Stimulated activated CD8-positive, alpha-beta memory T cell treated with anti-CD3 and anti-CD28 coated beads, Interleukin-12 subunit alpha, Interleukin-12 subunit beta, amount 100 ng/mL, for 24 hours (primary cell): ENCODE data around the gene CTAG1B.
"Not testable (repeated sequence)": the region's sequence is repeated elsewhere in the genome, so short reads cannot be mapped to it uniquely, and the experiment has no call there.

Source experiments
- DNase-seq: peaks from one replicate; pipeline ENCODE4 v3.0.0-alpha.2; 2020; ENCODE audit errors: extremely low read depth

Gene CTAG1B

GRCh38 chrX:154619182-154619581, at the start of gene CTAG1B:
Gene CTAG1B, minus strand, starts transcription at chrX:154619282. Its CDS starts 64 bp downstream, at chrX:154619218.
- not testable (repeated sequence) for DNase-seq

- no peak for DNase-seq
Measured at GRCh38 chrX:154661899-154662298, 42.8 kb upstream of the CTAG1B start.

GRCh38 chrX:154661170-154661569, 42.1 kb upstream of the CTAG1B start:
- DNase-seq: no peak

DNA sequence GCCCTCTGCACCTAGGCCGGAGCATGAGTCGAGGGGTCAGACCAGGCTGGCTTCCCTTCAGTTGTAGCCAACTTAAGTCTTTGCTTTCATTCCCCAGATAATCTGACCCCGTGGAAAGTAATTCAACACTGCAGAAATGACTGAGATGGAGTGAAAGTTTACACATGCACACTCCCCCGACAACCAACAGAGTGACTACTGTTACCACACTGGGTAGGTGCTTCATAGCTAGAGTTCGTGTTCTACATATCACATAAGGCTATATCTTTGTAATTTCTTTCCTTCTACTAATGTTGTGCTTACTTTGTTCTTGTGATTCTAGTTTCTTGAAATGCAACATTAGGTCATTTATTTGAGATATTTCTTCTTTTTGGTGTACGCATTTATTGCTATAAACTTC, 41.5 kb upstream of the CTAG1B start:
- DNase-seq: no peak

GRCh38 chrX:154658957-154659356, 39.9 kb upstream of the CTAG1B start:
- no peak for DNase-seq

GRCh38 chrX:154658187-154658586, 39.1 kb upstream of the CTAG1B start:
- DNase-seq: no peak

- DNase-seq: no peak
Measured at GRCh38 chrX:154657226-154657805, 38.2 kb upstream of the CTAG1B start.

- DNase-seq: no peak
Measured at GRCh38 chrX:154655786-154656185, 36.7 kb upstream of the CTAG1B start.

DNA sequence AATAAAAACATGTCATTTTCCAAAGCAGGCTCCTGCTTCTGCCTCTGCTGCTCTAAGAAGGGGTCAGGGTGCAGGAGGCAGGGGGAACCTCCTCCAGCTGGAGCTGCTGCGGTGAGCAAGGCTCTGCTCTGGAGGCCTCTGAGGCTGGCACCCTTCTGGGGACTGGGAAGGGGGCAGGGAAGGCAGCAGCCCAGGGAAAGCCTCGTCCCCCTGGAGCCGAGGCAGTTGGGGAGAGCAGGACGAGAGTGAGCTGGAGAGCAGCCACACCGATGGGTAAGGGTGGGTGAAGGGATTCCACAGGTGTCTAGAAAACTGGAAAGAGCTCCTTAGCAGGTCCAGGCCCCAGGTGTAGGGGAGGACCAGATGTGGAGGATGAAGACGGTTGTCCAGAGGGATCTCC, 36.3 kb upstream of the CTAG1B start:
- no peak for DNase-seq

GRCh38 chrX:154654925-154655324, 35.8 kb upstream of the CTAG1B start:
- no peak for DNase-seq

- no peak for DNase-seq
Measured at GRCh38 chrX:154654372-154654771, 35.3 kb upstream of the CTAG1B start.

DNA sequence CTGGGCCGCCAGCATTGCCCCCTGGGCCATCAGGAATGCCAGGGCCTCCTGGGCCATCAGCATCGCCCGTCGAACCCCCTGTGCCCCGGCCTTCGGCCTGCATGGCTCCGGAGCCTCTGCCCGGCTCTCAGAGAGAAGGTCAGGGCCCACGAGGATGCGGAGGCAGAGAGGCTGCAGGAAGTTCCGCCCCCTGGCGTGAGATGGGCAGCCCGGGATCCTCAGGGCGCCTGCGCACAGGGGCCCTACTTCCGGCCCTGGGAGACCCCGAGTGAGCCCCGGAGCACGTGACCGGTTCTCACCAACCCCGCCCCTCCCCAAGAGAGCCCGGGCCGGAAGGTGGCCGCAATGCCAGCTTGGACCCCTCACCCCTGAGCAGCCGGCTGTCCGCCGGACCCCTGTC, 34.3 kb upstream of the CTAG1B start, which contains the start of gene CTAG2:
Gene CTAG2, minus strand, starts transcription at position 167 of the 400 bp plus-strand sequence. Its CDS starts 64 bp downstream, at position 103.
- DNase-seq: not testable (repeated sequence)

GRCh38 chrX:154653048-154653401, 33.9 kb upstream of the CTAG1B start:
- DNase-seq: no peak

- no peak for DNase-seq
Measured at GRCh38 chrX:154652311-154653047, 33.4 kb upstream of the CTAG1B start.

- DNase-seq: no peak
Measured at GRCh38 chrX:154650221-154650510, 31.1 kb upstream of the CTAG1B start.

DNA sequence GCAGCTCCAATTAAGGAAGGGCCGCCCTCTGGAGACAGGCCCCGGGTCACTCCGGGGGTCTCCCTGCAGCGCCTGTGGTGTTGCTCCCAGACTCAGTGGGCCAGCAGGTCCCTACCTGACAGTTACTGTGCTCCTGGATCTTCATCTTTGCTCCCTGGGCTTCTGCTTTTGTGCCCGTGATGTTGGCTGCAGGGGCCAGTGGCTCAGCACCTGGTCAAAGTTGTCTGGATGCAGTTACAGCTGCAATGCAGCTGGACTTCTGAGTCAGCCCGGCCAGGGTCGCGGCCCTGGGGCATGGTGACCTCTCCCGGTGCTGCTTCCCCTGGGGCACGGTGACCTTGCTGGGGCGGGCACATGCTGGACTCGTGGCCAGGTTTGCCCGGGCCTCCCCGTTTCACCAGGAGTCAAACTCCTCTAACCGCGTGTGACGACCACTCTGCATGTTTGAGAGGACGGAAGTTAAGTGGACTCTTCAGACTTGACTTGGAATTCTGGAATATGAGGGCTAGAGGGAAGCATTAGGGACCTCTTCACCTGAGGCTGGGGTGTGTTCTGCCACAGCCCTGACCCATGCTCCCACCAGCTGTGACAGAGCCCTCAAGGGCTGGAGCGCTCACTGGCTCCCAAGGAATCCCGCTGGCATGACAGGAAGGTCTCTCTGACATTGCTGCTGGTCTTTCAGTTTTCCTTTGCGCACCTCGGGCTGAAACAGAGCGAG, 30.6 kb upstream of the CTAG1B start:
- no peak for DNase-seq

GRCh38 chrX:154648931-154649330, 29.8 kb upstream of the CTAG1B start:
- DNase-seq: no peak

DNA sequence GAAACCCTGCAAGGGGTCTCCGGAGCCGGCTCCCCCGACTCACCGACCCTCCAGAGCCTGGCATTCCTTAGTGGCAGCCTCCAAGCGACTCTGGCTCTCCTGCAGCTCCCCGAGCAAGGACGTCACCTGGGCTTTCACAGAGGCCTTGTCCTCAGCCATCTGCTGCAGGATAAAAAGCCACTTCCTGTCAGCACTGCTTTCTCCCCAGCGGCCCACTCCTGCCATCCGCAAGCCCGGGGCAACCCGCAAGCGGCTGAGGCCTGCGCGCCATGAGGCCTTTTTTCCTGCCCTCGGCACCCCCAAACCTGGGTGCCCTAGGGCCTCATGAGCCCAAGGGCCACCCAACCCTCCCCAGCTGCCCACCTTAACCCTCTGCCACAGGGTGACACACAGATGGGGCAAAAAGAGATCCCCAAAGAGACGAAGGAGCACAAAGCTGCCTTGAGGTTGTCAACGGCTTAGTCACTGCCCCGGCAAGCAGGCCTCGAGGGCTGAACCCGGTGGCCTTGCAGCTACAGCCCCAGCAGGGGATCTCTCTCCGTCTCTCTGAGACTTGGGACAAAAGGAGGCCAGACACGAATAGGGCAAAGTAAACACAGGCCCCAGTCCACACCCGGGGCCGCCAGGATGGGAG, 26.8 kb upstream of the CTAG1B start:
- DNase-seq: not testable (repeated sequence)

DNA sequence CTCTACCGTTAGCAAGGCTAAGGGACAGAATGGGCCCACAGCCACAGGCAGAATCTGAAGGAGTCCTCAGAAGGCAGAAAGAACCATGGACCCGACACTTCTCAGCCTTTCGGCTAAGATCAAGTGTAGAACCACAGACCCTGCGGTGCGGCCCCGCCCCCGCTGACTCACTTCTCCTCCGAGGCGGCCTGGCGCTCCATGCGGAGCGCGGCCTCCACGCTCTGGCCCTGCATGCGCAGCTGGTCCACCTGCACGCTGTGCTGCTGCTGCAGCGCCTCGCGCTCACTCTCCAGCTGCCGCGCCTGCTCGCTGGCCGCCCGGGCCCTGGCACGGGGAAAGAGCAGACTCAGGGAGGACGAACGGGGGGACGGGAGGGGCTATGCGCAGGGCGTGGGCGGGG, 24.6 kb upstream of the CTAG1B start:
- not testable (repeated sequence) for DNase-seq

- not testable (repeated sequence) for DNase-seq
Measured at GRCh38 chrX:154641740-154642139, 22.7 kb upstream of the CTAG1B start.

GRCh38 chrX:154633661-154634060, 14.6 kb upstream of the CTAG1B start:
- not testable (repeated sequence) for DNase-seq

- not testable (repeated sequence) for DNase-seq
Measured at GRCh38 chrX:154630949-154631348, 11.9 kb upstream of the CTAG1B start.

DNA sequence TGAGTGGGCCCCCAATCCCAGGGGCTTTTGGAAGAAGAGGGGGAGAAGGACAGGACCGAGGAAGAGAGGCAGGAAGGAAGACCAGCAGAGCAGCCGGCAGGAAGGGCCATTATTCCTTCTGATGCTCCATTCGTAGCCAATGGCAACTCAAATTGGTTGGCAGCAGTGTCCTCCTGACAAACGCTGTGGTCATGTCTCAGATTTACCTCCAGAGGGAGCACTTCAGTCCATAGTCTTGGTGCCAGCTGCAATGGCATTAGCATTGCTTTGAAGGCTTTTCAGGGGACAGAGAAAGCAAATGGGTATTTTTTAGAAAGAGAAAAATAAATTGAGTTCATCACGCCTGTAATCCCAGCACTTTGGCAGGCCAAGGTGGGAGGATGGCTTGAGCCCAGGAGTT, 9.9 kb upstream of the CTAG1B start:
- DNase-seq: not testable (repeated sequence)
